NCI-H1092 (cell line): Measurements from ENCODE around the gene MOK.

ENCODE experiments used
- DNase-seq: peaks from one replicate; lab custom pipeline; 2025; lab: John Stamatoyannopoulos, UW

MOK gene

DNA sequence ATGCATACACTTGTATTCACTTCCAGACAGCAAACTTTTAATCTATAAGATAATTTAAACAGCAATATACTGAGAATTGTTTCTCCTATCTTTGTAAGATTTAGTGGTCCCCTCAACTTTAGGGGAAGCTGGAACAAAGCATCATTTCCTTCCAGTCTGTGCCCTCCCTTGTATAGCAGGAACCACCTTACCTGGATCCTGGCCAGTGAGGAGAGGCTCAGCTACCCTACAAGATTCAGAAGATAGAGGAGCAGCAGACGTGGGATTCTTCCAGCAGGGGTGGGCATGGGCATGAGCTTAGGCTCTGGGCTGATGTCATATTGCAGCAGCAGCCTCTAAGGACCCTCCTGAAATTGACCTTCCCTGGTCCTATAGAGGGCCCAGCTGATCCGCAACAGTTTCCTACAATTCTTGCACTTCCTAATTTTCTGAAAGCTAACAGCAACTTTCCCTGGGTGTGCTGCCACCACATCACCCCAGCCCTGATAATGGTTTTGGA is 21.3 kb downstream of the MOK start:
- no peak for DNase-seq

GRCh38 chr14:102282751-102283465 is 22.1 kb downstream of the MOK start:
- DNase-seq: no peak

DNA sequence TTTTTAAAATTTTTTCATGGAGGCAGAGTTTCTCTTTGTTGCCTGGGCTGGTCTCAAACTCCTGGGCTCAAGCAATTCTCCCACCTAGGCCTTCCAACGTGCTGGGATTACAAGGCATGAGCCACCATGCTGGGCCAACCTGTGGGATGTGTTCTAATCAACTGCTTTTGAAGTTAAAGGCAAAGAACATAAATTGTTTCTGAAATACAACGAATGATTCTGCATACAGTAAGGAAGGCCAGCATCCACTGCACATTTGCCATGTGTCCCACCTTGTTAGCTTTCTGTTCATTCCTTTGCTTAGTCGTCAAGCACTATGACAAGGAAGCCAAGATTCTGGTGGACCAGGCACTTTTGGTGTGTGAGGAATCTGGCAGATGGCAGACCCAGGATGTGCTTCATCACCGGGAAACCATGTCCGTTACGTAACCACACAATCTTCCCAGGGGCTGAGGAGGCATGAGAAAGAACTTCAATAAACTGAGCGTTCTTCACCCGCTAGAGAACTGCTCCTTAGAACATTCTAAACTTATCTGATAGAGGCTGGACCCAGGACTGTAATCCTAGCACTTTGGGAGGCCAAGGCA is 24.5 kb downstream of the MOK start:
- DNase-seq: no peak

DNA sequence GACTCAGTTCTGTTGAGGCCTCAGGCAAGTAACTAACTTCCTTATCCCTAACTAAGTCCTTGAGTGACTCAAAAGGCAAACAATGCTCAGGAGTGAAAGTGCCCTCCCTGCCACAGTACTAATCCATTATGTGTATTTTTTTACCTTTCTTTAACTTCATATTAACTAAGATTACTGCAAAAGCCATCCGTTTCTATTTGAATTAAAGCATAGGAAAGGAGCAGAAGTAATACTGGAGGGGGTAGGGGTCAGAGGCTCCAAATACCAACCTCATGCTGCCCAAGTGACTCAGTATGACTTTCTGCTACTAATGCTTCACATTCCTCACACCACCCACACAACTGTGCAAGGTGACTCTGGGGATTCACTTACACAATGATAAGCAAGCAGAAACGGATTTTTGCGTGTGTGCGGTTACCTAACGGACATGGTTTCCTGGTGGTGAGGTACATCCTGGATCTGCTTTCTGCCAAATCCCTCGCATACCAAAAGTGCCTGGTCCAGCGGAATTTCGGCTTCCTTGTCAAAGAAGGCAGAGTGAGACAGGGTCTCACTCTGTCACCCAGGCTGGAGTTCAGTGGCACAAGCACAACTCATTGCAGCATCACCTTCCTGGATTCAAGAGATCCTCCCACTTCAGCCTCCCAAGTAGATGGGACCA is 25.1 kb downstream of the MOK start:
- no peak for DNase-seq

DNA sequence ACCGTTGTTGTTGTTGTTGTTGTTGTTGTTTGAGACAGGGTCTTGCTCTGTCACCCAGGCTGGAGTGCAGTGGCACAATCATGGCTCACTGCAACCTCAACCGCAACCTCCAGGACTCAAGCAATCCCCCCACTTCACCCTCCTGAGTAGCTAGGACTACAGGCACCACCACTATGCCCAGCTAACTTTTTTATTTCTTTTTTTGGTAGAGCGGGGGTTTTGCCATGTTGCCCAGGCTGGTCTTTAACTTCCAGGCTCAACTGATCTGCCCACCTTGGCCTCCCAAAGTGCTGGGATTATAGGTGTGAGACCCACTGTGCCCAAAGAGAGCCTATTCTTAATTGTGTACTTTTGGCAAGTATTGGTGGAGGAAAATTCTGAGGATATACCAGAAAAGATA is 25.7 kb downstream of the MOK start:
- no peak for DNase-seq

DNA sequence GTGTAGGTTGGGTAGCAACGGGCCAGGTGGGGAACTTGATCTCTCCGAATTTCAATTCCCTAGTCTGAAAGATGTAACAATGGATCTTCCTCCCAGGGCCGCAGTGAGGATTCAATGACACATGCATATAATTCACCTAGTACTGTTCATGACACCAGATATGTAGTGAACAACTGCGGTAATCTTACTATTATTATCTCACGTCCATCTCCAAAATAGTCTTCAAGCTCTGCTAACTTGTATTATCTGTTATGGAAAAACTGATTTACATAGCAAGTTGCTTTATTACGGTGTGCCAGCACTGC is 26.4 kb downstream of the MOK start:
- DNase-seq: no peak

DNA sequence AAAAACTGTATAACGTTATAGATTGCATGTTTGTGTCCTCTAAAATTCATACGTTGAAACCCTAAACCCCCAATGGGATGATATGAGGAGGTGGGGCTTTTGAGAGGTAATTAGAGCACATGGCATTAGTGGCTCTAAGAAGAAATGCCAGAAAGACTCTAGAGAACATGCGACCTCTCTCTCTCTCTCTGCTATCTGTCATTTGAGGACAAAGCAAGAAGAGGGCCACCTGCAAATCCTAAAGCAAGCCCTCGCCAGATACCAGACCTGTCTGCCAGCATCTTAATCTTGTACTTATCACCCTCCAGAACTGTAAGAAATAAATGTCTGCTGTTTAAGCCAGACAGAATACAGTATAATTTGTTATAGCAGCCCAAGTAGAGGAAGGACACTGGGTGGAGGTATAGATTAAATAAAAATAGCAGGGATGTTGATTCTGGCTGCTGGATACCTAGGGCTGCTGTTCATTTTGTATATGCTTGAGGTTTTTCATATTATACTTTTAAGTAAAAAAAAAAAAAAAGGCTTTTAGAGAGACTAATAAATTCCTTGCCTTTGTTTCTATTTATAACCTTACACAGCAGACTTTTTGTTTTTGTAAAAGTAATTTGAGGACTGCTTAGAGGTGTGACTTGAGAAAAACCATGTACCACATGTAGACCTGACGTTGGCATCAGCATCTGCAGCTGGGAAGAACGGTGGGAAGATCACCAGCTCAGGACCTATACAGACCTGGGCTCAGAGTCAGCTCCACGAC is 26.9 kb downstream of the MOK start:
- DNase-seq: no peak

DNA sequence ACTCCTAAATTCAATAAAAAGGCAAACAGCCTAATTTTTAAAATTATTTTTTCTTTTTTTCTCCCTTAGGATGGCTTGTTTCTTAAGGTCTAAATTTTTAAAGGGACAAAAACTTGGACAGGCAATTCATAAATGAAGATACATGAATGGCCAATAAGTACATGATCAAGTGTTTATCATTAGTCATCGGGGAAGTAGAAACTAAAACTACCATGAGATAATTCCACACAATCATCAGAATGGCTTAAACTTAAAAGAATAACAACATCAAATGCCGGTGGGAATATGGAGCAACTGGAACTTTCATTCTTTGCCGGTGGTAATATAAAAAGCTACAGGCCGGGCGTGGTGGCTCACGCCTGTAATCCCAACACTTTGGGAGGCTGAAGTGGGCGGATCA is 29.1 kb downstream of the MOK start:
- no peak for DNase-seq

- no peak for DNase-seq
Measured at GRCh38 chr14:102272392-102272791, 32.6 kb downstream of the MOK start.

DNA sequence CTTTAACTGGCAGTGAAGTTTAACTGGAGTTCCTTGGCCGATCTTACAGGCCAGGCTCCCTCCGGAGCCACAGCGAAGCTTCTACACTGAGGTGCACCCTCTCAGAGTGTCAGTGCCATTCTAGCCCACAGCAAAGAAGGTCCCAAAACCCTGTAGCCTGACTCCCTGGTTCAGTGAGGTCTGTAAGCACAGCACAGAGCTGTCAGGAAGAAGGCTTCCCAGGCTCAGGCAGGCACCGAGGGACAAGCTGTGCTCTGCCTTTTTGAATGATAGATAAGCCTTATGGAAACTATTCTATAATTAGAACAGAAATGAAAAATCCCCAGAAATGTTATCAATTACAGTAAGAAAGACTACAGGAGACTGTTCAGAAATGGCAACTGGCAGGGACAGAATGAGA is 40.2 kb downstream of the MOK start:
- DNase-seq: no peak

GRCh38 chr14:102264355-102264754 is 40.6 kb downstream of the MOK start:
- no peak for DNase-seq

- no peak for DNase-seq
Measured at GRCh38 chr14:102262929-102263462, 42.0 kb downstream of the MOK start.

- no peak for DNase-seq
Measured at GRCh38 chr14:102258136-102258535, 46.8 kb downstream of the MOK start.

- no peak for DNase-seq
Measured at GRCh38 chr14:102256716-102257115, 48.2 kb downstream of the MOK start.

DNA sequence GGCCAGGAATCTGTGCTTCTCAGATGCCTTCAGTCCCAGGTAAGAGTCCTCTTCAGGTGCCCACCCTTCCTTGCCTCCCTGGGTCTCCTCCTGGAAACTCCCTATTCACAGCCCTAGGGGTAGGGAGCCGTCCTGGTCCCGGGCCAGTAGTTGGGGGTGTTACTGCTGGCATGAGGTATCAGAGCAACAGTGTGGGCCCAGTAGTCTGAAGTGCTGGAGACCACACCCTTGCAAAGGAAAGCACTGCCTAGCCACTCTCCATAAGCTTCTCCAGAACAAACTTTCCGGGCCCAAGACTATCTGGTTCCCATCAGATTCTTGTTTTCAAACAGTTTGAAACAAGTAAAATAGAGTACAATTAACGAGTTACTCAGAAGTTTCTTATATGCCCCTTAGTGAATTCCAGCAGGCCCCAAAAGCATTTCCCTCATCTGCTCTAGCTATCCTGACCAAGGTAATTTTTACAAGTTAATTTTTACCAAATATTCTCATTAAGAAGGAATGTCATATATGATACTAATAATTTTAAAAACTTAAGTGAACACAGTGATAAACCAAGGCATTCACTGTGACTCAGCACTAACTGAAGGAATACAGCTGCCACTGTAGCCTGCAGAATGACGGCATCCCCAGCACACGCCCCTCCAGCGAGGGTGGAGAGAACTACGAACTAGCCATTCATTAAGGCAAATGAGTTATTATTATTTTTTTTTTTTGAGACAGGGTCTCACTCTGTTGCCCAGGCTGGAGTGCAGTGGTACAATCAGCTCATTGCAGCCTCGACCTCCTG is 49.4 kb downstream of the MOK start:
- no peak for DNase-seq

DNA sequence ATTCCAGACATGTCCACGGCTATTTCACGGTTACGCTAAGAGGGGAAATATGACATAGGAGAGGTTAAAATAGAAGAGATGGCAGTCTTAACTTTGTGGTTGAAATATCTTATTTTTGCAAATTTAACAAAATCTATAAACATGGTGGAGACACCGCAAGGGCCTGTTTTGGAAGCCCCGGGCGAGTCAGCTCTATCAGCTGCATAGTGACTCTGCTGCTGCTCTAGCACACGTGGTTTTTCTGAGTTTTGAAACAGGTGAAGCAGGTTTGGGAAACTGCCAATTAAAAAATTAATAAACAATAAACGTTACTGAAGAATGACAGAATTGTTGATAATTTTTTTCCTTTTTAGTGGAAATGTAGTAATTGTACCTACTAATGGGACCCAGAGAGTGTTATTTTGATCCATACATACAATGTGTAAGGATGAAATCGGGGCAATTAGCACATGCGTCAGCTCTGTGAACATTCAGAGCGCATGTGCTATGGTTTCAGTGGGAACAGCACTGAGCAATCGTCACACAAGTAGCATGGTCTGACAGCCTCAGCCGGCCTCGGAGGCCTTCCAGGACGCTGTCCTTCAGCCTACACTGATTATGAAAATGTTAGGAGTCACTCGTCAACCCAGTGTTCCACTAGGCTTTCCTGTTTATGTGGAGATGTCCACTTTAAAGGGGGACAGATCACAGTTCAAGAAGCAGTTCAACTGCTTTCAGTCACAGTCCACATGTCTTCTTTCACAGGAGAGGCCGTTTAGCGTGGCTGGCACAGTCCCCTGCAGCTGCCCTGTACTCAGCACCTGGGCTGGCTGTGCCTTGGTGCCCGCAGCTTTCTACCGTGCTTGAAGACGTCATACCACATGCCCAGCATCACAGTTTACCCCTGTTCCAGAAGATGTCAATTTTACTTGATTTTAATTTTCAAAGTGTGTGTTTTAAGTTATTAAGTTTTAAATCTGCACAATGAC is 51.8 kb downstream of the MOK start:
- DNase-seq: no peak

- DNase-seq: no peak
Measured at GRCh38 chr14:102251161-102251560, 53.8 kb downstream of the MOK start.

GRCh38 chr14:102250636-102251035 is 54.3 kb downstream of the MOK start:
- no peak for DNase-seq

- no peak for DNase-seq
Measured at GRCh38 chr14:102249981-102250380, 55.0 kb downstream of the MOK start.

GRCh38 chr14:102249041-102249440 is 55.9 kb downstream of the MOK start:
- no peak for DNase-seq

- DNase-seq: no peak
Measured at GRCh38 chr14:102248121-102248520, 56.8 kb downstream of the MOK start.
